ENCODE data around the gene TK2. TPM values are rescaled to one million over a fixed set of nuclear protein-coding genes. Genes with fewer than 3 reads are reported as not detected.

TK2 gene
- total and polyA plus RNA-seq, 11 donors, result 9.4 to 29.4 (median 17.3) TPM

- no peak for DNase-seq
- ATAC-seq, result no peak
- Histone ChIP-seq H3K27me3 (no peaks in the 10 kb centered on the region), H3K27ac (peak overlapping the region in 3 of 12 donors; percentile 29 to 62 (median 47)), H3K36me3 (no peaks in the 10 kb centered on the region), H3K9me3 (peaks cover 0 to 5% (median 0%) of the 10 kb centered on the region in 12 donors), H3K4me1 (peaks cover 0 to 35% (median 10%) of the 10 kb centered on the region in 12 donors), H3K4me3 (no peak overlapping the region)
- WGBS, 4 donors, result 95 to 96% (median 95%) methylated on average over 12 of the region's 12 CpGs
- intact Hi-C loops (cut with DNase I), result loop anchor here in 1 of 10 donors (10.0 kb wide), 1 partner anchor 69 kb away; the partner anchor contains the start of genes CKLF and TK2
- TF ChIP-seq POLR2A (IDR thresholded peaks at IDR 0.05) (no peak), CTCF (IDR thresholded peaks at IDR 0.05) (no peak)
Measured at GRCh38 chr16:66486199-66486772, 63.6 kb downstream of the TK2 start.

- TF ChIP-seq POLR2A (IDR thresholded peaks at IDR 0.05), result no peak
- no peak for TF ChIP-seq CTCF (IDR thresholded peaks at IDR 0.05)
- Histone ChIP-seq H3K9me3 (peaks cover 0 to 5% (median 0%) of the 10 kb centered on the region in 12 donors), H3K4me3 (no peak overlapping the region), H3K4me1 (peaks cover 0 to 28% (median 10%) of the 10 kb centered on the region in 12 donors), H3K27me3 (no peaks in the 10 kb centered on the region), H3K36me3 (no peaks in the 10 kb centered on the region), H3K27ac (no peak overlapping the region)
- DNase-seq (no peak), ATAC-seq (no peak)
- intact Hi-C loops (cut with DNase I), result loop anchor here in 3 of 10 donors (2.0 to 10.0 kb wide), 4 partner anchors 69 to 129 kb away; partner anchors contain the start of genes CKLF (in 1 of the 3) and TK2 (in 1 of the 3)
- WGBS, 4 donors, result 85 to 98% (median 95%) methylated on average over 6 of the region's 6 CpGs
Measured at GRCh38 chr16:66485376-66485775, 64.5 kb downstream of the TK2 start.

DNA sequence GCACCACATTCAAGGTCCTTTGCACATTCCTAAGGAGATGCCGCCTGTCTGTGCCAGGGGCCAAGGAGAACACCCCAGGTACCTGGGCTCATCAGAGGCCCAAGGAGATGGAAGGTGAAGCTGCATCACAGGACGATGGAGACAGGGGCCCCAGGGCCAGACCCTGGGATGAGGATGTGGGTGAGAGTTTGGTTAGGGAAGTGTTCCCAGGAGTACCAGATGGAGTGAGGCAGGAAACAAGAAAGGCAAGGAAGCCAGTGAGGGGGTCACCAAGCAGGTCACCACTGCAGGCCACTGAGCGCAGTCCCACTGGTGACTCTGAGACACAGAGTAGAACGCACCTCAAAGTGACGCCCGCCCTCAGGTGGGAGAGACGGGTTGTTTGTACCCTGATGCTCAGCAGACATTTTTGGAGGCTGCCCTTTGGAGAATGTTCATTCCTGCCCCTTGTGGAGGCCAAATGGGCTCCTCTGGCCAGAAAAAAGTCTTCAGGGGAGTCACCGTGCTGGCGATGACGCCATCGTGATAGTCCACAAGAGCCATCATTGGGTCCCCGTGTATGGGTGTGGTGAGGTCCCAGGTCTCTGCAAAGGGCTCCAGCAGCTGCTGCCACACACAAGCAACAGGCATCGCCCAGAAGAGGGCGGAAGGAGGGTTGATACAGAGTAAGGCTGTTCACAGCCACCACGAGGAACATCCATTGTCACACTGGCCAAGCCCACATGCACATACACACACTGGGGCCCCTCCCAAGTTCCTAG, 65.3 kb downstream of the TK2 start:
- ATAC-seq, result no peak
- no peak overlapping the region for H3K27ac ChIP-seq
- H3K4me1 ChIP-seq, result peaks cover 0 to 28% (median 10%) of the 10 kb centered on the region in 12 donors
- WGBS, 4 donors, result 90 to 91% (median 91%) methylated on average over 14 to 15 of the region's 15 CpGs
- no peaks in the 10 kb centered on the region for H3K27me3 ChIP-seq
- H3K4me3 ChIP-seq, result no peak overlapping the region
- DNase-seq, result peak in 1 of 5 donors; percentile 15
- H3K9me3 ChIP-seq, result peaks cover 0 to 5% (median 0%) of the 10 kb centered on the region in 12 donors
- TF ChIP-seq CTCF (IDR thresholded peaks at IDR 0.05), result no peak
- no peak for TF ChIP-seq POLR2A (IDR thresholded peaks at IDR 0.05)
- no peaks in the 10 kb centered on the region for H3K36me3 ChIP-seq
- intact Hi-C loops (cut with DNase I), result loop anchor here in 9 of 10 donors (2.0 to 10.0 kb wide), 7 partner anchors 70 to 142 kb away; partner anchors contain the start of genes CKLF (in 1 of the 9) and TK2 (in 1 of the 9)

Data from heart left ventricle (tissue), 16 donors.